SK-N-MC (cell line): ENCODE results near the gene IFI30.

Experiments used
- EZH2 ChIP-seq: fragments of 200-600 bp; sonication (generic); IDR thresholded peaks from one replicate; pipeline ENCODE4 v1.6.1; 2017; ENCODE audit warnings: antibody characterized with exemption
- POLR2AphosphoS5 ChIP-seq: IDR thresholded peaks from 2 replicates; pipeline ENCODE4 v1.6.1; 2012; ENCODE audit warnings: mild to moderate bottlenecking, low read depth, low read length, borderline replicate concordance

DNA sequence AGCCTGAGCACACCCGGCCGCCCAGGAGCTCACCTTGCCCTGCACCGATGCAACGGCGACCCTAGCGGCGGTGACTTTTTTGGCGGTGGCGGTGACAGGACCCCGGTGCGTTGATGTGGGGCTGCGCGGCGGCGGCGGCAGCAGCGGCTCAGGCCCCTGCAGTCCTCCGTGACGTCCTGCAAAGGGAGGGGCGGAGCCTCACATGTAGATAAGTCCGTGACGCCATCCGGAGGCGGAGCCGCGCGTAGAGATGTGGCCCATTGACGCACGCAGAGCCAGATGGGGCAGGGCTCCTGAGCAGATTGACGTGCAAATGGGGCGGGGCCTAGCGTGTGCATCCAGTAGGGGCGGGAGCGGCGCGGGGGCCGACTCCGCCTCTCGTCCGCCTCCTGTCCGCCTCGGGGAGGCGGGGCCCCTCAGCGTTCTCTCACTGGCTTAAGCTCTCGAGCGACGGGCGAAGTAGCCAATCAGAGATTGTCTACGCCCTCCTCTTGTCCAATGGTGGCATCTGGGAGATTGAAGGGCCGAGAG is 30.3 kb downstream of the IFI30 start, which contains the start of gene RAB3A:
- TF ChIP-seq EZH2 (no peak), POLR2AphosphoS5 (peak; percentile 13; the same call in 1 of the 2 replicates)
